Measurements from ENCODE around the gene DHRS7.

DNA sequence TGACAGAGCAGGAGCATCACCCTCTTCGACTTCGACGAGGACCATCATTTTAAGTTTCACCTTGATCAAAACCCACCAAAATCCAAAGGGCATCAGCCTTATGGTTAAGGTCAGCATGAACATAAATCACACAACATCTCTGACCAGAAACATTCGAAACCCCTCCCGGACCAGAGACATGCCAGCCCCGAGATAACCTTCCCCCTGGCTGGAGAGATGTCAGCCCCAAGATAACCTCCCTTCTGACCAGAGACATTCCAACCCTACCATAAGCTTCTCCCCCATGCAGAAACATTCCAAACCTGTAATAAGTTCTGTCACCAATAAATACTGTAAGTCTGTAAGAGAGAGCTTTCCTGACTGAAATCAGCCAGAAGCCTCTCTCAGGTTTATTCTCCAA, 67.2 kb downstream of the DHRS7 start:
- TF ChIP-seq POLR2A (IDR thresholded peaks at IDR 0.05; ENCODE audit: low read length) (no peak), GATA1 (IDR thresholded peaks at IDR 0.05; ENCODE audit: low read depth, low read length) (no peak)
